Urinary bladder (tissue), 4 donors: ENCODE measurements around the gene RANBP3. TPM values are rescaled to one million over a fixed set of nuclear protein-coding genes. Genes with fewer than 3 reads are reported as not detected.
"Not testable (repeated sequence)": the region's sequence is repeated elsewhere in the genome, so short reads cannot be mapped to it uniquely, and the experiment has no call there.

Experiments
- DNase-seq: peaks from one replicate; pipeline ENCODE4 v3.0.0-alpha.2; 2015; ENCODE audit errors: extremely low spot score
- H3K27ac ChIP-seq: one replicate; pipeline ENCODE4 v1.5.1; 2013; ENCODE audit warnings: low read depth, mild to moderate bottlenecking, moderate library complexity
- H3K36me3 ChIP-seq: one replicate; pipeline ENCODE4 v1.6.1; 2013; ENCODE audit warnings: mild to moderate bottlenecking, moderate library complexity; ENCODE audit not compliant: insufficient read depth
- H3K4me1 ChIP-seq: one replicate; pipeline ENCODE4 v1.6.1; 2013; ENCODE audit warnings: mild to moderate bottlenecking, moderate library complexity; ENCODE audit not compliant: insufficient read depth
- H3K4me3 ChIP-seq: one replicate; pipeline ENCODE4 v1.5.1; 2013; ENCODE audit warnings: low read depth, low read length
- WGBS: extraction: QIAGEN DNeasy Blood & Tissue Kit; methylation state at CpG from one replicate; pipeline ENCODE4 v1.1.7; 2013; 5-methylcytosine and 5-hydroxymethylcytosine counted together
- polyA plus RNA-seq: library from polyadenylated mRNA; stranded (reverse); fragments of 200-250 nt; gene quantifications from one replicate; pipeline ENCODE4 v1.2.3, GENCODE V29; 2013
- total RNA-seq: library from RNA; depleted of rRNA; stranded (reverse); fragments of >200 nt; gene quantifications from one replicate; pipeline ENCODE4 v1.2.3, GENCODE V29; 2014
- donor health status: healthy with polysubstance abuse.
- donor health status: healthy.

The RANBP3 gene
- total and polyA plus RNA-seq, 2 donors = 44.2 to 106 TPM

DNA sequence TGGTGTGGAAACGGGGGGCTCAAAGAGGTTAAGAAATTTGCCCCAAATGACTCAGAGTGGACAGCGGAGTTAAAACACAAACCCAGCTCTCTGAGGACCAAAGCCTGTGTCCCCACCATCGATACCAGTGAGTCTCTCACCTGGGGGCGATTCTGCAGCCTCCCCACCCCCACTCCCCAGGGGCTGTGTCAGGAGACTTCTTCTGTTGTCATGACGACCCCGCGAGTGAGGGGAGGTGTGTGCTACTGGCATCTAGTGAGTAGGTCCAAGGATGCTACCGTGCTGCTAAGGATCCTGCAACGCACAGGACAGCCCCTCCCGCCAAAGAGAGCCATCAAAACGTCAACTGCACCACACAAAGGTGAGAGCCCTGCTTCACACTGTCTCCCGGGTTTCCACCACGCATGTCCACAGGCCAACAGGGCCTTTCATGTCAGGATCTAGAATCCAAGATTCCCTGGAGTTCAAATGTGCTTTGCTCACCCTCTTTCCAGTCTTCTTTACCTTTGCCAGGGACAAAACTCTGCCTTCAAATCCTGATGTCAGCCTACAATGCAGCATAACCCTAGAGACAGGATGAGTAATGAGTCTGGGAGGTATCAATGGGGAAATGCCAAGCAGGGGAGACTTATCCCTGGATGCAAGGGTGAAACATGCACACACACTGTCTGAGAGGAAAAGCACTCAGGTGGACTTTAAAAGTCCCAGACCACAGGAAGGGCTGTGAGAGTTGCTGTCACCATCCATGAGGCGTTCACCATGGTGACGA lies 3.9 kb downstream of the RANBP3 start:
- Histone ChIP-seq H3K4me3 (no peak overlapping the region), H3K36me3 (no peaks in the 10 kb centered on the region), H3K27ac (no peak overlapping the region), H3K4me1 (no peaks in the 10 kb centered on the region)
- 74% methylated on average over 15 of the region's 15 CpGs for WGBS
- DNase-seq = no peak

DNA sequence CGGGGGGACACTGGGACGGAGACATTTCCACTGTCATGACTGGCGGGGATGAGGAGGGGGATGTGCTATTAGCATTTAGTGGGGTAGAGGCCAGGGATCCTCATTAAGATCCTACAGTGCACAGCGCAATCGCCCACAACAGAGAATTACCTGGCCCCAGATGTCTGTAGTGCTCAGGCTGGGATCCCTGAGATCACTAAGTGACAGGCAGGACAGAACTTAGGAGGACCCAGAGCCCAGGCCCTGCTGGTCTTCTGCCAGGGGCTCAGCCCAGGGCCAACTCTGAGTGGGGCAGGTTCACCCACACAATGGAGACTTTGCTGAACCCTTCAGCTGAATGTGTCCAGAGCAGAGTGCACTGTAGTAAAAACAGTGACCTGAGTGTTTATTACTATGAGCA lies 4.6 kb downstream of the RANBP3 start:
- 89% methylated on average over 5 of the region's 5 CpGs for WGBS
- H3K4me1 ChIP-seq = peaks cover under 1% of the 10 kb centered on the region

DNA sequence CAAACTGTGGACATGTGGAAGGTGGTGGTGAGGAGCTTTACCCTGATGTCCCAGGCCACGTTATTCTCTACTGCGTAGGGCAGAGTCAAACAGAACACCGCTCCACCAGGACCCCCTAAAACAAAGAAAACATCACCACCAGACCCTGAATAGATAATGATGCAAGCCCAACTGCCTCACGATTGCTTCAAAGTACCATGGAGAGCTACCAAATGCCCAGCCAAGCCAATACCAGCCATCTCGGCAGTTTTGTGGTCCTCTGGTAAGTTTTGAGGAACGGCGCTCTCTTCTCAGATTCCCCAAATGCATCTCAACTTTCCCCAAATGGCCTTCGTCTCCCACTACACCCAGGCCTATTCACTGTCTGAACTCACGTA lies 5.6 kb downstream of the RANBP3 start:
- no peak overlapping the region for H3K27ac ChIP-seq
- no peak overlapping the region for H3K4me3 ChIP-seq
- H3K4me1 ChIP-seq = peaks cover 3% of the 10 kb centered on the region
- WGBS = 77% methylated on average over 9 of the region's 9 CpGs
- no peak for DNase-seq
- H3K36me3 ChIP-seq = no peaks in the 10 kb centered on the region

More for the DNA sequence above, 4.6 kb downstream of the RANBP3 start:
- H3K36me3 ChIP-seq = no peaks in the 10 kb centered on the region
- H3K4me3 ChIP-seq = no peak overlapping the region
- no peak overlapping the region for H3K27ac ChIP-seq
- DNase-seq = no peak

DNA sequence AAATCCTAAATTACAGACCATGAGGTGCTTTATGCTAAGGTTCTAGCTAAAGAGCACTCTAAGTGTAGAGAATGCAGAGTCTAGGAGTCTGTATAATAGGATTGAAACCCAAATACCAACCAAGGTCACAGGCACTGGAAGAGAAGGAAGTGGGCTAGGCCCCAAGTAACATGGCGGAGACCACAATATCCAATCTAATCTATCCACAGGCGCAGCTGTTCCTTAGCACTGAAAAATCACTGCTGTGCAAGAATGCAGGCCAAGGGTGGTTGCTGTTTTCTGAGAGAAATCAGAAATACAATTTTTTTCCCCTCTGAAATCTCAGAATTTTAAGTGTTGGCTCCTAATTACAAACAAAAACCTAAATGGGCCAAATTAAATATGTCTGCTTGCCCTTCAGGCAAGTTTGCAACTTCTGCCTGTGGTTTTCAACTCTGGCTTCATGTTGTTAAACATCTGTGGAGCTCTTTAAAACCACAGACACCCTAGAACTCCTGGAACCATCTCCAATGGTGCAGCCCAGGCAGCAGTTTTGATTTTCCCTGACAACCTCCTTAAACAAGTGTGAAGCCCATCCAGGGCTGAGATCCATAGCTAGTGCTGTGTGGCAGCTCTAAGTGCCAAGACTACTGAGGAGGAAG lies 6.1 kb downstream of the RANBP3 start:
- Histone ChIP-seq H3K27ac (no peak overlapping the region), H3K4me3 (no peak overlapping the region), H3K4me1 (peaks cover 3% of the 10 kb centered on the region), H3K36me3 (no peaks in the 10 kb centered on the region)
- DNase-seq = no peak
- 82% methylated on average over 2 of the region's 2 CpGs for WGBS

DNA sequence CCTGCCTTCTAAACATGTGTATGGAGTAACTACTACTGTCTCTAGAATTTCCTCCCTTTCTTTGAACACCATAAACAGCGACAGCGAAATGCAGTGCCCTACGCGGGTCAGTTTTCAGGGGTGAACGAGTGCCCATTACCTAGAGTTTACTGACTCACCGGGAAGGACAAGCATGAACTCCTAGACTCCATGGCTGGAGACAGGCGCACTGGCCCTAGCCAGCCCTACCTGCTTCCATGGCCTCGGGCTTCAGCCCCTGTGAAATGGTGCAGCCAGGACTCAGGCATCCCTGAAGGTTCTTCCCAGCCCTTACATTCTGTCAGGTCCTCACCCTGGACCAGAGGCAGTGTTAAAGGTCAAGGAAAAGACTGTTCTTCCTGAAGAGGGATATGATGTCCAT lies 8.5 kb downstream of the RANBP3 start:
- no peak overlapping the region for H3K27ac ChIP-seq
- WGBS = 88% methylated on average over 8 of the region's 8 CpGs
- H3K4me3 ChIP-seq = no peak overlapping the region
- H3K36me3 ChIP-seq = no peaks in the 10 kb centered on the region
- H3K4me1 ChIP-seq = peaks cover 3% of the 10 kb centered on the region
- no peak for DNase-seq

DNA sequence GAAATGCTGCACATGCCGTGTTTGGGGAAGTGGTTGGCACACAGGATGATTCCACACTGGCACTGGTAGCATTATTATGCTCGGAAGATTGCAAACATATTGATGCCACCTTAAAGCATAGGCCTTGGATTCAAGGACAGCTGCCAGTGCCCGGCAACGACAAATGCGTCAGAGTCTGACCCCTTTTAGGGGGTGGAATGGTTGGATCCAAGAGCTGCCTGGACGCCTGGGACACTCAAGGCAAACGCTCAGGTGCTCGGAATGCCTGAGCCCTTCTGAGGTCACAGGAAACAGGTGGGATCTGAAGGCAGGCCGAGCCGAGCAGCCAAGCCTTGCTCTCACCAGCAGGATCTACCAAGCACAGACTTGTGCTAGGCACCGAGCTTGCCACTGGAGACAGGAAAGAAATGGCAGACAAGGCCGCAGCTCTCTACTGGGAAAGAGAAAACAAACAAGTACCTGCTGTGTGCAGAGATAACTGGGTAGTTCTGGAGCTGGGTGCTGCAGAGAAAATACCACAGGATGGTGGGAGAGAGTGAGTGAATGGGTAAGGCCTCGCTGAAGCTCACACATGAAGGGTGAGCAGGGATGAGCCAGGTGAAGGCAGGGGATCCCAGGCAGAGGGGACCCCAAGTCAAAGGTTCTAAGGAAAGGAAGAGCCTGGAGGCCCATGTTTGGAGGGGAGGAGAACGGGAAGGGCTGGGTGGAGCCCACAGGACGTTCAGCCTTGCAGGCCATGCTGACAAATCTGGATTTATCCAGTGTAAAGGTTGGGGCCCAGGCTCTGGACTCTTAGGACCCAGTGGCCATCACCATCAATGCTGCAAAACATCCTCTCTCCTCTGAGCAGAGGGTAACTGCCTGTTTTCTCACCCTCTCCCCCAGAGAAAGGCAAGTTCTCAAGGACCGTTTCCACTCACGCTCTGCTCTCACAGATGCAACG lies 9.2 kb downstream of the RANBP3 start:
- DNase-seq = no peak
- H3K27ac ChIP-seq = no peak overlapping the region
- H3K36me3 ChIP-seq = no peaks in the 10 kb centered on the region
- peaks cover 3% of the 10 kb centered on the region for H3K4me1 ChIP-seq
- WGBS = 49% methylated on average over 18 of the region's 18 CpGs
- H3K4me3 ChIP-seq = no peak overlapping the region

DNA sequence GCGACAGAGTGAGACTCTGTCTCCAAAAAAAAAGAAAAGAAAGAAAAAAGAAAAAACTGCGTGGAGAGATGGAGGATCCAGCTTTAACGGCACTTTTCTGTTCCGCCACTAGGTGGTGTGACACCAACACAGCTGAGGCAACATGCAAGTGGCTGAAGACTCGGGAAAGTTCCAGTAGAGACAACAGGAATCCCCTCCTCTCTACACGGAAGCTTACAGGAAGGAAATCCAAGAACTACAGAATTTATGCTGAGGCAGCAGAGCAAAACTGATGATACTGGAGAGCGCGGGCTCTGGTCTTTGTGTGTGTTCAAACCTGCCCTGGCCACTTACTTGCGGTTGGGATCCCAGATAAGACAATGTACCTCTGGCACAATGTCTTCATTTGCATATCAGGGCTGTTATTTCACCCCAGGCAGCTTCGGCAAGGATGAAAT lies 9.9 kb downstream of the RANBP3 start:
- H3K4me3 ChIP-seq = no peak overlapping the region
- H3K36me3 ChIP-seq = no peaks in the 10 kb centered on the region
- H3K27ac ChIP-seq = no peak overlapping the region
- WGBS = 6% methylated on average over 10 of the region's 10 CpGs
- DNase-seq = peak; percentile 57
- H3K4me1 ChIP-seq = peaks cover 3% of the 10 kb centered on the region

DNA sequence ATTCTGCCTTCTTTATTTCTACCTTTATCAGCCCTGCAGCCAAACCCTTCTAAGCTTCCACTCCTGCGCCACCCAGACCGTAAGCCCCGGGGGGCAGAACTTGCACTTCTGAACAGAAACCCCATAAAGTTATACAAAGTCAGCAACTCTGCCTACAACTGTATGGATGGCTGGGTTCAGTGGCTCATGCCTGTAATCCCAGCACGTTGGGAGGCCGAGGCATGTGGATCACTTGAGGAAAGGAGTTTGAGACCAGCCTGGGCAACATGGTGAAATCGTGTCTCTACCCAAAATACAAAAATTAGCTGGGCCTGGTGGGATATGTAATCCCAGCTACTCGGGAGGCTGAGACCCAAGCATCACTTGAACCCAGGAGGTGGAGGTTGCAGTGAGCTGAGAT lies 10.4 kb downstream of the RANBP3 start:
- H3K36me3 ChIP-seq = no peaks in the 10 kb centered on the region
- H3K4me3 ChIP-seq = no peak overlapping the region
- DNase-seq = no peak
- peaks cover 3% of the 10 kb centered on the region for H3K4me1 ChIP-seq
- H3K27ac ChIP-seq = no peak overlapping the region
- 37% methylated on average over 7 of the region's 7 CpGs for WGBS

DNA sequence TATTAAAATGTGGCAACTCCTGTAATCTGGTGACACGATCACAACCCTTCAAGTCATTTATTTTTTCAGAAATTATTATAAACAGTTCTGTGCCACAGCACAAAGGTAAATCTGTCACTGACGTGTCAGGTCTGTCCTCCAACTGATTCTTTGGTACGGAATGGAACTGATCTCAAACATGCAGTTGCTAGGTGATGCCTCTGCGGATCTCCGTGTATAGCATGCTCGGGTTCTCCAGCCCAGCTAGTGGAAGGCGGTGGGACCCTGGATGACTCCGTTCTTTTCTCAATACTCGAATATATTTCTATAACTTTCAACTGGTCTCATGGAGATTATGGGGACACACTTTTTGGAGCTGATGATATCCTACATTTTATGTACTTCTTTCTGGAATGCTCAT lies 11.0 kb downstream of the RANBP3 start:
- no peak overlapping the region for H3K27ac ChIP-seq
- no peak for DNase-seq
- peaks cover 3% of the 10 kb centered on the region for H3K4me1 ChIP-seq
- 51% methylated on average over 9 of the region's 9 CpGs for WGBS
- no peaks in the 10 kb centered on the region for H3K36me3 ChIP-seq
- H3K4me3 ChIP-seq = no peak overlapping the region

DNA sequence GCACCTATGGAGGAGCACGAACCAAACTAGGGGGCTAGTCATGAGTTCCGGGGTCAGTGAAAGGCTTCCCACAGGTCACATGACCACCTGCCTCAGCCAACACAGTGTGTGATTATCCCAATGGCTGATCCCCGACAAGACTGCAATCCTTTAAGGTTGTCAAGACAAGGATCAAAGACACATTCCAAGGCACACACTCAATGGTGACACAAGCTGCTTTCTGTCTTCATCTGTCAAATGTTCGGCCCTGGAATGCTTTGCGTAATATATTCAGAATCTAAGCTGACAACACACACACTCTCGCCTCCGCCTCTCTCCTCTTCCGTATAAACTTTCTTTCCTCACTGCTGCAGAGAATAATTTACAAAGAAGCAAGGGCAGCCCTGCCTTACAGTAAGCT lies 11.7 kb downstream of the RANBP3 start:
- WGBS = 19% methylated on average over 8 of the region's 8 CpGs
- Histone ChIP-seq H3K27ac (no peak overlapping the region), H3K36me3 (no peaks in the 10 kb centered on the region), H3K4me1 (peaks cover 3% of the 10 kb centered on the region), H3K4me3 (no peak overlapping the region)
- no peak for DNase-seq

DNA sequence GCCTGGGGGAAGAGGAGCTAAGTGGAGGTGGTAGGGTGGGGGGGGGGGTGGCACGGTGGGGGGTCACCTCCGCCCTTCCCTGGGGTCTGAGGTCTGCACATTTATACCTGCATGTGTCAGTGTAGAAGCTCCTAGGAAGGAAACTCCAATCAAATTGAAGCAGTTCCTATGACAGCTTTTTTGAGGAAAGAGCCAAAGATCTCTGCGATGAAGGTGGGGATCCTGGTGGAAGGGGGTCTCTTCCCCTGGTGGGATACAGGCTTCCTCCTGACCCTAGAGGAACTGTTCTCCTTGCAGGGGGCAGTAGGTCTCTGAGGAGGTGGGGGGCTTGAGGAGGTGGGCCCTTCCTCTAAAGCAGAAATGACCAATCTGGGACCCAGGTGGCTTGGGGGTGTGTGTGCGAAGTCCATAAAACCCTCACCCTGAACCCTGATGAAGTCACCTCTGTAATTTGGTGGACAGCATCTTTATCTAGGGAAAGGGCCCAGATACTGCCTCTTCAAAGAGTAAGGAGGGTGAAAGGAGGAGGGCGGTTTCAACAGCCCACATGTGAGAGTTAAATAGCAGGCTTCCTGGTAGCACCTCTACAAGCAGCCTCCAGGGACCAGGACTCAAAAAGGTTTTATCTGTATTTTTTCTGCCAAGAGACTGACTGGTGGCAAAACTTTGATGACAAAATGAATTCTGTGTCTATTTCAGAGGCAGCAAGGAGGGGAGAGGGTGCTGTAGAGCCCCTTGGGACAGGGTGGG lies 12.9 kb downstream of the RANBP3 start:
- no peaks in the 10 kb centered on the region for H3K36me3 ChIP-seq
- peaks cover 3% of the 10 kb centered on the region for H3K4me1 ChIP-seq
- no peak overlapping the region for H3K4me3 ChIP-seq
- WGBS = 94% methylated on average over 4 of the region's 5 CpGs
- peak overlapping the region; percentile 30 for H3K27ac ChIP-seq
- no peak for DNase-seq

DNA sequence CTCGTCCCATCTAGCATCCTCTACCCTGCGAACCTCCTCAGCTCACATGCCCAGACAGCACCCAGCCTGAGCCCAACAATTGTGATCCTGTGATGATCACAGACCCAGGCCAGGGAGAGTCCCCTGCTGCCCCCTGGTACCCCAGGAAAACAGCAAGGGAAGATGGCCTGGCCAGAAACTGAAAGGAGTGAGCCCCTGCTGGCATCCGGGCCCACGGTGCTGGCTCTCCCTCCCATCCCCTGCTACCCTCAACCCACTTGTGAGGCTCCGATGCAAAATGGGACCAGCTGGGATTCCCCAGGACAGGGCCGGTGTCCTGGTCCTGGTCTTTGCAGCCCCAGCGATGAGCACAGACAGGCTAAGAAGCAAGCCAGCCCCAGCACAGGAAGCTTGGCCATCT lies 14.1 kb downstream of the RANBP3 start:
- peaks cover 3% of the 10 kb centered on the region for H3K4me1 ChIP-seq
- no peaks in the 10 kb centered on the region for H3K36me3 ChIP-seq
- H3K27ac ChIP-seq = peak overlapping the region; percentile 19

DNA sequence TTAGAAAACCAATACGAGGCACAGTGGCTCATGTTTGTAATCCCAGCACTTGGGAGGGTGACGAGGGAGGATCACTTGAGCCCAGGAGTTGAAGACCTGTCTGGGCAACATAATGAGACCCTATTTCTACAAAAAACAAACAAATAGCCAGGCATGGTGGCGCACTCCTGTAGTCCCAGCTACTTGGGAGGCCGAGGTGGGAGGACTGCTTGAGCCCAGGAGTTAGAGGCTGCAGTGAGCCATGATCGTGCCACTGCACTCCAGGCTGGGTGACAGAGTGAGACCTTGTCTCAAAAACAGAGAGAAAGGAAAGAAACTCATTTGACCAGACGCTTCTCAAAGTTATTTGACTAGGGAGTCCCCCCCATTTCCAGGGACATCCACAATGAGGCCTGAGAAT lies 14.7 kb downstream of the RANBP3 start:
- not testable (repeated sequence) for H3K4me3 ChIP-seq, DNase-seq, H3K36me3 ChIP-seq, H3K4me1 ChIP-seq, H3K27ac ChIP-seq
- 89% methylated on average over 6 of the region's 6 CpGs for WGBS

More for the DNA sequence above, 14.1 kb downstream of the RANBP3 start:
- H3K4me3 ChIP-seq = no peak overlapping the region
- WGBS = 93% methylated on average over 7 of the region's 7 CpGs
- no peak for DNase-seq
